HepG2 (cell line): ENCODE measurements around the gene MICALL2. TPM values are rescaled to one million over a fixed set of nuclear protein-coding genes. Genes with fewer than 3 reads are reported as not detected.
"Not testable (repeated sequence)": the region's sequence is repeated elsewhere in the genome, so short reads cannot be mapped to it uniquely, and the experiment has no call there.

ENCODE experiments used
- ATAC-seq: fragments of 200-7000 bp; cut with Tn5 transposase; 3 replicates; pipeline ENCODE4 v1.9.1; 2020; ENCODE audit warnings: mild to moderate bottlenecking, moderate library complexity
- BruUV-seq: library from RNA; stranded (reverse); fragments of 400-500 nt; replicated peaks from 2 replicates; lab custom pipeline; 2021; lab: Mats Ljungman, UMichigan
- CTCF ChIA-PET: fragments of 300-600 bp; formaldehyde crosslinking; extraction: SDS; loops from one replicate; lab custom pipeline; 2021; ENCODE audit warnings: low total read pairs, inconsistent platforms, low intra/inter-chr PET ratio; lab: Yijun Ruan, JAX
- POLR2A ChIA-PET: fragments of 350-600 bp; sonication (Branson Sonifier 250); formaldehyde crosslinking; loops from one replicate; lab custom pipeline; 2020; ENCODE audit warnings: antibody characterized with exemption, inconsistent platforms; lab: Yijun Ruan, JAX
- DNase-seq: peaks from one replicate; pipeline ENCODE4 v3.0.0-alpha.2; 2015; ENCODE audit warnings: low spot score
- FAIRE-seq: peaks from 3 replicates; lab custom pipeline; 2011; peaks lifted over from hg19 to GRCh38; lab: Jason Lieb, UNC
- H2AFZ ChIP-seq: one replicate; pipeline ENCODE4 v1.6.1; 2011; ENCODE audit warnings: low read length, inconsistent platforms
- H3K27ac ChIP-seq: fragments of 300-600 bp; 3 replicates; pipeline ENCODE4 v1.8.0; 2011; ENCODE audit warnings: mixed run types, mild to moderate bottlenecking, mixed read lengths, low read length, inconsistent platforms; ENCODE audit not compliant: insufficient read depth; ENCODE audit errors: extremely low read length
- H3K27me3 ChIP-seq, 2 experiments: fragments of 200-600 bp in 1 of 2; 2 replicates in 1 of 2; 3 replicates in 1 of 2; pipeline versions ENCODE4 v1.6.0 to v1.8.0; 2011; ENCODE audit warnings: low read length in 2 of 2, mild to moderate bottlenecking in 2 of 2, moderate library complexity in 2 of 2, inconsistent platforms in 1 of 2; ENCODE audit not compliant: insufficient read depth in 2 of 2, control insufficient read depth in 1 of 2
- H3K36me3 ChIP-seq, 2 experiments: fragments of 200-600 bp in 1 of 2; replicated peaks in 1 of 2; 2 replicates in 1 of 2; 3 replicates in 1 of 2; pipeline versions ENCODE4 v1.5.1 to v1.8.0; 2011; ENCODE audit warnings: low read length in 2 of 2, inconsistent platforms in 1 of 2; ENCODE audit not compliant: insufficient read depth in 2 of 2, control insufficient read depth in 1 of 2
- H3K4me1 ChIP-seq: 2 replicates; pipeline ENCODE4 v1.5.1; 2012; ENCODE audit warnings: low read length, inconsistent platforms; ENCODE audit not compliant: insufficient read depth
- H3K4me2 ChIP-seq: 2 replicates; pipeline ENCODE4 v1.6.0; 2011; ENCODE audit warnings: low read depth, low read length, inconsistent platforms
- H3K4me3 ChIP-seq, 3 experiments: fragments of 200-600 bp in 1 of 3; sonication (generic), shearing (Covaris generic) in 1 of 3; replicated peaks in 1 of 3; 2 replicates each; pipeline ENCODE4 v1.5.1; 2011 to 2016; ENCODE audit warnings: low read length in 3 of 3, inconsistent platforms in 2 of 3, low read depth in 2 of 3, mild to moderate bottlenecking in 2 of 3, control low read depth in 1 of 3, mixed read lengths in 1 of 3; ENCODE audit not compliant: insufficient read depth in 1 of 3
- H3K79me2 ChIP-seq: one replicate; pipeline ENCODE4 v1.6.1; 2011; ENCODE audit warnings: low read length, inconsistent platforms; ENCODE audit not compliant: insufficient read depth
- H3K9ac ChIP-seq: 2 replicates; pipeline ENCODE4 v1.6.0; 2011; ENCODE audit warnings: mild to moderate bottlenecking, low read depth, low read length, inconsistent platforms; ENCODE audit not compliant: insufficient read depth
- H3K9me3 ChIP-seq: 2 replicates; pipeline ENCODE4 v1.5.1; 2012; ENCODE audit warnings: mild to moderate bottlenecking, low read length
- H4K20me1 ChIP-seq: 2 replicates; pipeline ENCODE4 v1.6.0; 2011; ENCODE audit warnings: inconsistent platforms, mild to moderate bottlenecking, low read length, moderate library complexity; ENCODE audit not compliant: insufficient read depth
- HNRNPK ChIP-seq: fragments of 200-400 bp; formaldehyde crosslinking; IDR thresholded peaks from 2 replicates; pipeline ENCODE4 v1.6.1; 2018; ENCODE audit warnings: low read length, low read depth, moderate library complexity, mild to moderate bottlenecking; ENCODE audit not compliant: poor library complexity, severe bottlenecking
- NFKBIZ ChIP-seq: IDR thresholded peaks from 2 replicates; pipeline ENCODE4 v1.6.1; 2018; ENCODE audit warnings: missing genetic modification reagents, missing compliant biosample characterization
- PCBP1 ChIP-seq: fragments of 200-400 bp; formaldehyde crosslinking; IDR thresholded peaks from 2 replicates; pipeline ENCODE4 v1.6.1; 2017; ENCODE audit warnings: mild to moderate bottlenecking, low read depth, low read length, borderline replicate concordance
- RFXAP ChIP-seq: sonication (generic); formaldehyde crosslinking; IDR thresholded peaks from 2 replicates; pipeline ENCODE4 v1.4.0; 2020; ENCODE audit warnings: missing genetic modification reagents, borderline replicate concordance
- SCMH1 ChIP-seq: sonication (generic); formaldehyde crosslinking; IDR thresholded peaks from 2 replicates; pipeline ENCODE4 v1.9.0; 2021; ENCODE audit warnings: missing genetic modification reagents, mild to moderate bottlenecking, borderline replicate concordance
- ZBTB4 ChIP-seq: sonication (generic); formaldehyde crosslinking; IDR thresholded peaks from 2 replicates; pipeline ENCODE4 v1.4.0; 2020; ENCODE audit warnings: missing genetic modification reagents, mild to moderate bottlenecking, borderline replicate concordance
- ZBTB8A ChIP-seq: sonication (generic); formaldehyde crosslinking; IDR thresholded peaks from 2 replicates; pipeline ENCODE4 v1.4.0; 2020; ENCODE audit warnings: mild to moderate bottlenecking, low read depth, missing genetic modification reagents, borderline replicate concordance
- ZNF17 ChIP-seq: sonication (generic); formaldehyde crosslinking; IDR thresholded peaks from 2 replicates; pipeline ENCODE4 v1.5.0; 2020; ENCODE audit warnings: mild to moderate bottlenecking, missing genetic modification reagents
- ZNF503 ChIP-seq: sonication (generic); formaldehyde crosslinking; IDR thresholded peaks from 2 replicates; pipeline ENCODE4 v1.4.0; 2020; ENCODE audit warnings: missing genetic modification reagents
- ZNF780A ChIP-seq: sonication (generic); formaldehyde crosslinking; IDR thresholded peaks from 2 replicates; pipeline ENCODE4 v1.8.0; 2022; ENCODE audit warnings: mild to moderate bottlenecking, missing genetic modification reagents, moderate library complexity
- WGBS: methylation state at CpG from one replicate; pipeline ENCODE4 v1.1.6; 2017; ENCODE audit warnings: low lambda C conversion rate; 5-methylcytosine and 5-hydroxymethylcytosine counted together
- in situ Hi-C: cut with HindIII; loops from 2 replicates; pipeline ENCODE4 v1.10.0; 2017; ENCODE audit warnings: low pct_unique_long_range_greater_than_20kb; ENCODE audit not compliant: extremely low pct_ligation_motif_present
- intact Hi-C: fragments of 100-400 bp; cut with micrococcal nuclease; formaldehyde crosslinking; loops from one replicate; pipeline ENCODE4 v1.10.0; 2022; ENCODE audit not compliant: unreplicated experiment
- polyA plus RNA-seq, 8 experiments: library from polyadenylated mRNA; depleted of rRNA in 3 of 8; stranded (reverse) in 7 of 8; unstranded in 1 of 8; fragments of >200 nt; fragmentation: Illumina TruSeq in 4 of 8; extraction: Trizol in 4 of 8; gene quantifications; 2 replicates each; pipeline versions ENCODE4 v1.2.1 to v1.2.3, GENCODE V29; 2011 to 2016; ENCODE audit warnings: low read depth in 4 of 8, missing spikeins in 1 of 8, mixed read lengths in 1 of 8; ENCODE audit not compliant: insufficient read depth in 1 of 8
- total RNA-seq, 5 experiments: library from RNA; depleted of rRNA; stranded (reverse); fragments of >200 nt; fragmentation: Illumina TruSeq; extraction: Trizol; gene quantifications; 2 replicates each; pipeline ENCODE4 v1.2.3, GENCODE V29; 2016; ENCODE audit warnings: low read depth in 1 of 5

Gene MICALL2
- total and polyA plus RNA-seq, 2 of the 13 experiments (the other 11 are each of a cell fraction or from before 2014, with no cell fraction given): 5.8 to 12.4 TPM

GRCh38 chr7:1446620-1447032, 12.6 kb downstream of the MICALL2 start:
- H3K79me2 ChIP-seq: no peaks in the 10 kb centered on the region

GRCh38 chr7:1446026-1446425, 13.2 kb downstream of the MICALL2 start:
- WGBS: 93% methylated on average over 5 of the region's 5 CpGs

More at GRCh38 chr7:1446620-1447032, 12.6 kb downstream of the MICALL2 start:
- peak; percentile 18 for ATAC-seq
- no peak for TF ChIP-seq ZBTB4 (CRISPR knock-in tag)
- TF ChIP-seq ZBTB8A (CRISPR knock-in tag): no peak
- TF ChIP-seq ZNF17: no peak
- TF ChIP-seq ZNF780A (CRISPR knock-in tag): no peak
- no peak for TF ChIP-seq RFXAP (CRISPR knock-in tag)
- TF ChIP-seq NFKBIZ (CRISPR knock-in tag): no peak
- TF ChIP-seq PCBP1: 0 out of 2 replicates have a peak, but pooled peaks have one; percentile 73
- peak; percentile 67 for TF ChIP-seq HNRNPK
- no peak for TF ChIP-seq SCMH1 (CRISPR knock-in tag)
- TF ChIP-seq ZNF503 (CRISPR knock-in tag): no peak
- H3K27ac ChIP-seq: no peak overlapping the region
- no peaks in the 10 kb centered on the region for H3K9me3 ChIP-seq
- no peak overlapping the region for H3K4me3 ChIP-seq
- in situ Hi-C loops: no loop called here
- 92% methylated on average over 4 of the region's 17 CpGs for WGBS
- H4K20me1 ChIP-seq: no peaks in the 10 kb centered on the region
- no peak overlapping the region for H3K9ac ChIP-seq
- H2AFZ ChIP-seq: no peak overlapping the region
- no peak overlapping the region for H3K4me2 ChIP-seq
- FAIRE-seq: no peak
- intact Hi-C loops: no loop called here
- H3K36me3 ChIP-seq: no peaks in the 10 kb centered on the region; a peak in 2 of 5 replicates
- no TSS peak for BruUV-seq
- H3K4me1 ChIP-seq: no peaks in the 10 kb centered on the region
- no peaks in the 10 kb centered on the region; a peak in 1 of 5 replicates for H3K27me3 ChIP-seq
- DNase-seq: no peak
- POLR2A ChIA-PET: no interaction called here
- CTCF ChIA-PET: no interaction called here

More at GRCh38 chr7:1446026-1446425, 13.2 kb downstream of the MICALL2 start:
- H3K9me3 ChIP-seq, H3K4me1 ChIP-seq, H2AFZ ChIP-seq, H3K27me3 ChIP-seq, FAIRE-seq, H3K27ac ChIP-seq, H3K36me3 ChIP-seq, H3K79me2 ChIP-seq, POLR2A ChIA-PET, ATAC-seq, intact Hi-C loops, H3K9ac ChIP-seq, H3K4me3 ChIP-seq, BruUV-seq, H4K20me1 ChIP-seq, DNase-seq, in situ Hi-C loops, CTCF ChIA-PET, H3K4me2 ChIP-seq: not testable (repeated sequence)
